ENCODE data around the gene FNIP2. TPM values are rescaled to one million over a fixed set of nuclear protein-coding genes. Genes with fewer than 3 reads are reported as not detected.
"Not testable (repeated sequence)": the region's sequence is repeated elsewhere in the genome, so short reads cannot be mapped to it uniquely, and the experiment has no call there.

FNIP2 gene
- total RNA-seq, 1 donor from 2014 or later, result 25.3 TPM

DNA sequence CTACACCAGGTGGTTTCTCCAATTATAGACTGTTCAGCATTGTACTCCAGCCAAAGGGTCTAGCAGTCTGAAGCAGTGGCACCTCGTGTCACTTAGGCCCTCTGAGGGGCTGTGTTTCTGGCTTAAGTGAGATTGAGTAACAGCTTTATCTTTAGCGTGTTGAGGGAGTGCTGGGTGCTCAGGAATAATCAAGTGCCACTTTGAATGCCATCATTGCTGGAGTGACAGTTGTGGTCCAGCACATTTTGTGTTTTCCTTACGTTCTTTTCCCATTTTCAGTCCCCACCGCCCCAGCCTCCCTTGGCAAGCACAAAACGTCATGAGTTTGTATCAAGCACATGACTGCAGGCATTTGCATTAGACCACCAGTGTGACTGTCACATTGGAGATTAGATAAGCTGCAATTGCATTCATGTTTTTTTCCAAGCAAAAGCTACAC lies 58.7 kb downstream of the FNIP2 start:
- no peak overlapping the region for H3K4me3 ChIP-seq
- peaks cover 40% of the 10 kb centered on the region for H3K4me1 ChIP-seq
- no peak overlapping the region for H3K27ac ChIP-seq
- no peaks in the 10 kb centered on the region for H3K9me3 ChIP-seq
- TF ChIP-seq POLR2A (IDR thresholded peaks at IDR 0.05) (no peak), POLR2AphosphoS5 (IDR thresholded peaks at IDR 0.05; ENCODE audit: insufficient read depth in 1 of 2, low read depth in 1 of 2) (no peak)
- TF ChIP-seq, protein P1, sequence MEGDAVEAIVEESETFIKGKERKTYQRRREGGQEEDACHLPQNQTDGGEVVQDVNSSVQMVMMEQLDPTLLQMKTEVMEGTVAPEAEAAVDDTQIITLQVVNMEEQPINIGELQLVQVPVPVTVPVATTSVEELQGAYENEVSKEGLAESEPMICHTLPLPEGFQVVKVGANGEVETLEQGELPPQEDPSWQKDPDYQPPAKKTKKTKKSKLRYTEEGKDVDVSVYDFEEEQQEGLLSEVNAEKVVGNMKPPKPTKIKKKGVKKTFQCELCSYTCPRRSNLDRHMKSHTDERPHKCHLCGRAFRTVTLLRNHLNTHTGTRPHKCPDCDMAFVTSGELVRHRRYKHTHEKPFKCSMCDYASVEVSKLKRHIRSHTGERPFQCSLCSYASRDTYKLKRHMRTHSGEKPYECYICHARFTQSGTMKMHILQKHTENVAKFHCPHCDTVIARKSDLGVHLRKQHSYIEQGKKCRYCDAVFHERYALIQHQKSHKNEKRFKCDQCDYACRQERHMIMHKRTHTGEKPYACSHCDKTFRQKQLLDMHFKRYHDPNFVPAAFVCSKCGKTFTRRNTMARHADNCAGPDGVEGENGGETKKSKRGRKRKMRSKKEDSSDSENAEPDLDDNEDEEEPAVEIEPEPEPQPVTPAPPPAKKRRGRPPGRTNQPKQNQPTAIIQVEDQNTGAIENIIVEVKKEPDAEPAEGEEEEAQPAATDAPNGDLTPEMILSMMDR (IDR thresholded peaks at IDR 0.05), result no peak
- H3K27me3 ChIP-seq, result no peaks in the 10 kb centered on the region
- intact Hi-C loops (cut with DNase I), result no loop called here
- DNase-seq (ENCODE audit: extremely low spot score in 2 of 2), result no peak
- no peaks in the 10 kb centered on the region for H3K36me3 ChIP-seq

DNA sequence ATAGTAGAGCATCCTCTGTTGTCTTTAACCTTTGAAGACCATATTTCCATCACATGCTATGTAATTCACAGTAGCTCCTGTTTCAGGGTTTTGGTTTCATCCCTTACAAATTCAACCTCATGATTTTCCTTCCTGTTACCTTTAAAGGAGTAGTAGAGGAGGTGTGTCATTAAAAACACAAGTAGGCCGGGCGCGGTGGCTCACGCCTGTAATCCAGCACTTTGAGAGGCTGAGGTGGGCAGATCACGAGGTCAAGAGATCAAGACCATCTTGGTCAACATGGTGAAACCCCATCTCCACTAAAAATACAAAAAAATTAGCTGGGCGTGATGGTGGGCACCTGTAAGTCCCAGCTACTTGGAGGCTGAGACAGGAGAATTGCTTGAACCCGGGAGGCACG lies 59.3 kb downstream of the FNIP2 start:
- H3K9me3 ChIP-seq; H3K36me3 ChIP-seq; H3K27ac ChIP-seq; intact Hi-C loops (cut with DNase I); H3K4me3 ChIP-seq; DNase-seq (ENCODE audit: extremely low spot score in 2 of 2); H3K27me3 ChIP-seq: not testable (repeated sequence)
- peaks cover 39% of the 10 kb centered on the region for H3K4me1 ChIP-seq

DNA sequence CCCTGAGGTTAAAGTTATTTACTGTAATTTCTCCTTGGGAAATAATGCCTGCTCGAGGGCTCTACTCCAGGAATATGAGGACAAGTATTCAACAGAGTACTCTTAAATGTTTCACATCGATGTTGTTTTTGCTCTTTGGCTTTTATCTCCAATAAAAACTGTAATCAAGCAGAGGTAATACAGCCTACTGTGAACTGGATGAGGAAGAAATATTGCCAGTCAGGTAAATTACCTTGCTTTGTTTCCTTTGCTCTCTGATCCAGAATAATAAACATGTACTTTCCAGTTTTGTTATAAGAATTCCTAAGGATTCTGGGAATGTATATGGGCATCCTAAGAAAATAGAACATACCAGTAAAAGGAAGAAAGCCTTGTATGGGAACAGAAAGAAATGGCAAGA lies 60.4 kb downstream of the FNIP2 start:
- Histone ChIP-seq H3K4me1 (peaks cover 31% of the 10 kb centered on the region), H3K27ac (no peak overlapping the region), H3K27me3 (no peaks in the 10 kb centered on the region), H3K9me3 (no peaks in the 10 kb centered on the region), H3K4me3 (no peak overlapping the region), H3K36me3 (peaks cover 0 to 4% of the 10 kb centered on the region in 2 donors)
- intact Hi-C loops (cut with DNase I), result no loop called here
- TF ChIP-seq, protein P1 (IDR thresholded peaks at IDR 0.05), result no peak
- TF ChIP-seq POLR2AphosphoS5 (IDR thresholded peaks at IDR 0.05; ENCODE audit: insufficient read depth in 1 of 2, low read depth in 1 of 2) (no peak), POLR2A (IDR thresholded peaks at IDR 0.05) (no peak)
- DNase-seq (ENCODE audit: extremely low spot score in 2 of 2), result no peak

DNA sequence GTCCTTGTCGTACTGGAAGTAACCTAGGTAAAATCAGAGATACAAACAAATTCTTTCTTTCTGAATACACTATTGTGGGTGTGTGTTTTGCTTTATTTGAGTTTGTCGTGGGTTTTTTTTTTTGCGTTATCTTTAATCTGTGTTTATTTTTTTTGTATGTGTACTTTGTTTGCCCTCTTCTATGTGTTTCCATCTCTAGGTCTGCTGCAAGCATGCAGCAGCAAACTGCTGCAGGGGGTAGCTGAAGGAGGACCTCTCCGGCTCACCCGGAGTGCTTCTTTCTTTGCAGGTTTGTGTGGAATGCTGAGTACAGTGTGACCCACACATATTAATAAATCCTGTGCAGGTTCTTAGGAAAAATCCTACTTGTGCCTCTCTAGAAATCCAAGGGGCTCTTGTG lies 64.8 kb downstream of the FNIP2 start:
- no peaks in the 10 kb centered on the region for H3K27me3 ChIP-seq
- no peaks in the 10 kb centered on the region for H3K9me3 ChIP-seq
- no peaks in the 10 kb centered on the region for H3K4me1 ChIP-seq
- TF ChIP-seq POLR2AphosphoS5 (IDR thresholded peaks at IDR 0.05; ENCODE audit: insufficient read depth in 1 of 2, low read depth in 1 of 2) (no peak), POLR2A (IDR thresholded peaks at IDR 0.05) (no peak)
- TF ChIP-seq, protein P1 (IDR thresholded peaks at IDR 0.05), result no peak
- H3K4me3 ChIP-seq, result no peak overlapping the region
- H3K27ac ChIP-seq, result no peak overlapping the region
- DNase-seq (ENCODE audit: extremely low spot score in 2 of 2), result no peak
- peaks cover 0 to 10% of the 10 kb centered on the region in 2 donors for H3K36me3 ChIP-seq
- intact Hi-C loops (cut with DNase I), result no loop called here

DNA sequence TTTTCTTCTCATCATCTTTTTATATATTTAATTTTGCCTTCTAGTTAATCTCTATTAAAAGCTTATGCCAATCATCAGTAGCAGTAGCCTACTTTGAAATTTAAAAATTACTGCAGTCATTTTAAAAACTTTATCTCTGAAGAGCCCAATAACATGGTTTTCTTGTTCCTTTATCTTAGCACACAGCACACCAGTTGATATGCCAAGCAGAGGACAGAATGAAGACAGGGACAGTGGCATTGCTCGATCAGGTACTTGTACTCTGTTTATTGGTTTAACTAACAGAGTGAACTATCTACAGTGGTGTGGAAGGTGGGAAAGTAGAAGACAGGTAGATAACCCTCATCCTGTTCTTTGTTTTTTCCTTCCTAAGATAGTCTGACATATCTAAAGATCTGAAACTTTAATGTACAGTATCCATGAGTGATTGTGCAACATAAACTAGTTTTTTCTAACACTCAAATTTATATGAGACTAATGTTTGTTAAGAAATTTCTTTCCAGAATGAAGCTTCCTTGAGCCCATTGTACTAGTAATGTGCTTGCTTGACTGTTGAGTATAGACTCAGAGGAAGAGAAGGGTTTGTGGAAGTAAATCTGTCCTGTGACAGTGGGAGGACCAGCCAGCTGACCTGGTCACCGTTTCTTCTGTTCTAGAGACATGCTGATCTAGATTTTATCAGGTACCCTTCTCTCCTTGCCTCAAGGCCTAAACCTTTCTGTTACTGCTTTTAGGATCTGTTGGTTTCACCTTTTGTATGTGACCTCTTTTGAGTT lies 66.6 kb downstream of the FNIP2 start:
- DNase-seq (ENCODE audit: extremely low spot score in 2 of 2), result no peak

More for the DNA sequence above, 66.6 kb downstream of the FNIP2 start:
- intact Hi-C loops (cut with DNase I), result no loop called here
- no peak overlapping the region for H3K4me3 ChIP-seq
- H3K27ac ChIP-seq, result no peak overlapping the region
- H3K36me3 ChIP-seq, result peaks cover 0 to 10% of the 10 kb centered on the region in 2 donors
- no peaks in the 10 kb centered on the region for H3K9me3 ChIP-seq
- TF ChIP-seq, protein P1 (IDR thresholded peaks at IDR 0.05), result no peak
- no peak for TF ChIP-seq POLR2AphosphoS5 (IDR thresholded peaks at IDR 0.05; ENCODE audit: insufficient read depth in 1 of 2, low read depth in 1 of 2)
- no peak for TF ChIP-seq POLR2A (IDR thresholded peaks at IDR 0.05)
- no peaks in the 10 kb centered on the region for H3K4me1 ChIP-seq
- H3K27me3 ChIP-seq, result no peaks in the 10 kb centered on the region

Data from vagina (tissue), 2 donors.